ENCODE results near the gene KIAA1328.
"Not testable (repeated sequence)": the region's sequence is repeated elsewhere in the genome, so short reads cannot be mapped to it uniquely, and the experiment has no call there.

KIAA1328 gene

DNA sequence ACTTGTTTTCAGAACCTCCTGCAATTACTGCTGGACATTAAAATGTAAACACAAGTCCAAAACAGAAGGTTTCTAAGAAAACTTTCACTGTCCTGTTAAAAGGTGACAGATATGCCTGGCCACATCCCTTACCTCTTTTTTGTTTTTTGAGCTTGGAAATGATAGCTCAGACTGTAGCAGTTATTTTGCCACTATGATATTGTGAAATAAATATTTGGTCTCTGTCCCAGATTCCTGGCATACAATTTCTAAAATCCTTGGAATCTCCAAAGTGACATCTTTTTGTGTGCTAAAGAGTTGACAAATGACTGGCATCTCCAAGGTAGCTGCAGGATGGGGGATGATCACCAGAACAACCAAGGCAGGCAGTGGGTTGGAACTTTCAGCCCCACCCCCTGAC lies 17.0 kb upstream of the KIAA1328 start:
- Histone ChIP-seq H3K36me3 (ENCODE audit: insufficient read depth, low read depth, low read length) (peaks cover 74% of the 10 kb centered on the region), H3K27ac (ENCODE audit: low read length) (no peak overlapping the region), H3K9me3 (ENCODE audit: insufficient read depth, low read depth, low read length) (no peaks in the 10 kb centered on the region), H3K27me3 (ENCODE audit: insufficient read depth, low read length) (no peaks in the 10 kb centered on the region), H3K4me3 (ENCODE audit: low read length) (no peak overlapping the region), H3K9ac (ENCODE audit: low read depth, low read length) (no peak overlapping the region), H3K4me1 (ENCODE audit: insufficient read depth, low read length) (no peaks in the 10 kb centered on the region)

DNA sequence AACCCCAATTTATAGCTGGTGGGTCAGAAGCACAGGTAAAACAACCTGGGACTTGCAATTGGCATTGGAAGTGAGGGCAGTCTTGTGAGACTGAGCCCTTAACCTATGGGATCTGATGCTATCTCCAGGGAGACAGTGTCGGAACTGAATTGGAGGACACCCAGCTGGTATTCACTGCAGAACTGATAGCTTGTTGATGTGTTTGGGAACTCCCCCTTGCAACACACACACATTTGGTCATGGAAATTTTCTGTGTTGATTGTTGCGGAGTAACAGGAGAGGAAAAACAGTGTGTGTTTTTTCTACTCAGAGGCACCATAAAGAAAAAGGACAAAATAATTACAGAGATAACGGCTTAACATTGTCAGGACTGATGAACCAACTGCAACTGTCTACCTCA lies 16.2 kb upstream of the KIAA1328 start:
- Histone ChIP-seq H3K4me1 (ENCODE audit: insufficient read depth, low read length) (no peaks in the 10 kb centered on the region), H3K9ac (ENCODE audit: low read depth, low read length) (no peak overlapping the region), H3K4me3 (ENCODE audit: low read length) (no peak overlapping the region), H3K9me3 (ENCODE audit: insufficient read depth, low read depth, low read length) (no peaks in the 10 kb centered on the region), H3K27ac (ENCODE audit: low read length) (no peak overlapping the region), H3K36me3 (ENCODE audit: insufficient read depth, low read depth, low read length) (peaks cover 74% of the 10 kb centered on the region), H3K27me3 (ENCODE audit: insufficient read depth, low read length) (no peaks in the 10 kb centered on the region)

DNA sequence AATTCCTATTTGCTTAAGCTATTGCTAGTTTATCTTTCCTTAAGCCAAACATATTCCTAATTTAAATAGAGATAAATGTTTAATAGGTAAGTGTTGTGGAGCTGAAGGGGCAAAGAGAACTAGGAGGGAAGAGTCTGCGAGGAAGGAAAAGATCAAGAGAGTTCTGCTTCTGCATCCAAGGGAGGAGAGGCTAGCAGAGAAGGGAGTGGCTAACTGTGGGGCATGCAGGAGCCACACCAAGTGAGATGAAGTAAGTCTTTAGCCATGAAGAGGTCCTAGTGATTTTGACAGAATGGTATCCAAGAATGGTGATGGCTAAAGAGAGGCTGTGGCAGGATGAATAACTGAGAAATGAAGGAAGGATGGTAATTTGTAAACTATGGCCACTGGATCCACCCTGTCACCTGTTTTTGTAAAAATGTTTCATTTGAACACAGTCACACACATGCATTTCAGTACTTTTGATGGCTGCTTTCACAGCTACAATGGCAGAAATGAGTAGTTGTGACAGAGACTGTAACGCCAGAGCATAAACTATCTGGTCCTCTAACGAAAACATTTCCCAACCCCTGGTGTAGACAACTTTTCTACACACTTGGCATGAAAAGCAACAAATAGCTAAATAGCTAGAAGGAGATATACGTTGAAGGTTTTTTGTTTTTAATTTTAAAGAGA lies 15.7 kb upstream of the KIAA1328 start:
- Histone ChIP-seq H3K4me3 (ENCODE audit: low read length) (no peak overlapping the region), H3K27ac (ENCODE audit: low read length) (no peak overlapping the region), H3K9ac (ENCODE audit: low read depth, low read length) (no peak overlapping the region), H3K4me1 (ENCODE audit: insufficient read depth, low read length) (no peaks in the 10 kb centered on the region), H3K27me3 (ENCODE audit: insufficient read depth, low read length) (no peaks in the 10 kb centered on the region), H3K9me3 (ENCODE audit: insufficient read depth, low read depth, low read length) (no peaks in the 10 kb centered on the region), H3K36me3 (ENCODE audit: insufficient read depth, low read depth, low read length) (peaks cover 75% of the 10 kb centered on the region)

GRCh38 chr18:36813824-36814223 lies 15.1 kb upstream of the KIAA1328 start:
- H3K27ac ChIP-seq (ENCODE audit: low read length): no peak overlapping the region
- no peaks in the 10 kb centered on the region for H3K4me1 ChIP-seq (ENCODE audit: insufficient read depth, low read length)
- no peak overlapping the region for H3K9ac ChIP-seq (ENCODE audit: low read depth, low read length)
- peaks cover 78% of the 10 kb centered on the region for H3K36me3 ChIP-seq (ENCODE audit: insufficient read depth, low read depth, low read length)
- no peaks in the 10 kb centered on the region for H3K27me3 ChIP-seq (ENCODE audit: insufficient read depth, low read length)
- H3K9me3 ChIP-seq (ENCODE audit: insufficient read depth, low read depth, low read length): no peaks in the 10 kb centered on the region
- H3K4me3 ChIP-seq (ENCODE audit: low read length): no peak overlapping the region

DNA sequence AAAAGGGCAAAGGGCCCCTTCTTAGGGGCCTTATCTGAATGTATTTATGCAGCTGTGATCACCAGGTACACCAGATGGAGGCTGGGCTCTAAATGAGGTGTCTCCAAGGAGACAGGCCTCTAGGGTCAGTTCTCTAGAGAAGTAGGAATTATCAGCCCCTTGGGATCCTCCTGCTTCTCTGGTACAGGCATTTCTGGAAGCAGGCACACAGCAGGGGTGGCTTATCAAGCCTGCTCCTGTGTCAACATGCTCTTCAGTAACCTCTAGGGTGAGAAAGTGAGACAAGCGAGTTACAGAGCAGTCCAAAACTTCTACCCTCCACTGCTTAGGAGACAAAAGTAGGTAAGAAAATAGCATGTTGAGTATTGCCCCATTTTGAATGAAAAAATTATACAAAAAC lies 13.9 kb upstream of the KIAA1328 start:
- Histone ChIP-seq H3K27ac (ENCODE audit: low read length) (no peak overlapping the region), H3K9ac (ENCODE audit: low read depth, low read length) (no peak overlapping the region), H3K36me3 (ENCODE audit: insufficient read depth, low read depth, low read length) (peaks cover 80% of the 10 kb centered on the region), H3K4me1 (ENCODE audit: insufficient read depth, low read length) (no peaks in the 10 kb centered on the region), H3K27me3 (ENCODE audit: insufficient read depth, low read length) (no peaks in the 10 kb centered on the region), H3K9me3 (ENCODE audit: insufficient read depth, low read depth, low read length) (no peaks in the 10 kb centered on the region), H3K4me3 (ENCODE audit: low read length) (no peak overlapping the region)

DNA sequence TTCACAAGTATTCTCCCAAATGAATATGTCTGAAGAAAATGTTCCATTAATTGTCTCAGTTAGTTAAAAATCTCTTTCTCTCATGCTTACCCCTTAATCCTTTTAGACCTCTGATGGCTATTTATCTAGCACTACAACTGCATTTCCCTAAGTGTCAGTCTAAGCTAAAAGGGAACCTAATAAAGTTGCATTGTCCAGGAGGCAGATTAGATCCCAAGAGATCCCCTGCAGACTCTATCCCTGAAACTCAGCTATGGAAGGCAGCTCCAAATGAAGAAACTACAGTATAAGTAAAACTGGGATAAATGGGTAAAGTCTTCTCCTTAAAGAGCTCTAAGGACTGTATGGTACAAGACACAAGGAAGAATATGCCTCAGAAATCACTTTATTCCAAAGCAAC lies 12.8 kb upstream of the KIAA1328 start:
- H3K27ac ChIP-seq (ENCODE audit: low read length): not testable (repeated sequence)
- peaks cover 80% of the 10 kb centered on the region for H3K36me3 ChIP-seq (ENCODE audit: insufficient read depth, low read depth, low read length)

DNA sequence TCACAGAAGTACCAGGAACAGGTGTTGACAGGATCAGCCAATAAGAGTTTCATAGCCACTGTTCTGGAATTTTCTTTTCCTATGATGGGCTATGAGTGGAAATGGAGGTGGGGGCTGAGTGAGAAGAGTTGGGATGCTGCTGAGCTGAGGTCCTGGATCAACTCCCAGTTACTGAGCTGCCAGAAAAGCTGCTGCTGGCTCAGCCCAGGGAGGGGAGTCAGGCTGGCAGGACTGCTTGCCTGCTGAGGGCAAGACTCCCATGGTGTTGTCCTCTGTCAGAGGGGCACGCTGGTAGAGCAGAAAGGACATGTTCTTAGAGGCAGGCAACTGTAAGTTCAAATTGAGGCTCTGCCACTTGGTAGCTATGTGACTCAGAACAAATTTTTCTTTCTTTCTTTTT lies 11.9 kb upstream of the KIAA1328 start:
- Histone ChIP-seq H3K27ac (ENCODE audit: low read length) (no peak overlapping the region), H3K27me3 (ENCODE audit: insufficient read depth, low read length) (no peaks in the 10 kb centered on the region), H3K36me3 (ENCODE audit: insufficient read depth, low read depth, low read length) (peaks cover 73% of the 10 kb centered on the region), H3K9me3 (ENCODE audit: insufficient read depth, low read depth, low read length) (no peaks in the 10 kb centered on the region), H3K9ac (ENCODE audit: low read depth, low read length) (no peak overlapping the region), H3K4me1 (ENCODE audit: insufficient read depth, low read length) (no peaks in the 10 kb centered on the region), H3K4me3 (ENCODE audit: low read length) (no peak overlapping the region)

More for the DNA sequence above, 12.8 kb upstream of the KIAA1328 start:
- H3K27me3 ChIP-seq (ENCODE audit: insufficient read depth, low read length); H3K4me1 ChIP-seq (ENCODE audit: insufficient read depth, low read length); H3K9ac ChIP-seq (ENCODE audit: low read depth, low read length); H3K9me3 ChIP-seq (ENCODE audit: insufficient read depth, low read depth, low read length); H3K4me3 ChIP-seq (ENCODE audit: low read length): not testable (repeated sequence)

GRCh38 chr18:36818652-36819051 lies 10.3 kb upstream of the KIAA1328 start:
- H3K9me3 ChIP-seq (ENCODE audit: insufficient read depth, low read depth, low read length): no peaks in the 10 kb centered on the region
- no peaks in the 10 kb centered on the region for H3K27me3 ChIP-seq (ENCODE audit: insufficient read depth, low read length)
- H3K4me3 ChIP-seq (ENCODE audit: low read length): no peak overlapping the region
- no peak overlapping the region for H3K9ac ChIP-seq (ENCODE audit: low read depth, low read length)
- no peaks in the 10 kb centered on the region for H3K4me1 ChIP-seq (ENCODE audit: insufficient read depth, low read length)
- peaks cover 63% of the 10 kb centered on the region for H3K36me3 ChIP-seq (ENCODE audit: insufficient read depth, low read depth, low read length)
- no peak overlapping the region for H3K27ac ChIP-seq (ENCODE audit: low read length)

DNA sequence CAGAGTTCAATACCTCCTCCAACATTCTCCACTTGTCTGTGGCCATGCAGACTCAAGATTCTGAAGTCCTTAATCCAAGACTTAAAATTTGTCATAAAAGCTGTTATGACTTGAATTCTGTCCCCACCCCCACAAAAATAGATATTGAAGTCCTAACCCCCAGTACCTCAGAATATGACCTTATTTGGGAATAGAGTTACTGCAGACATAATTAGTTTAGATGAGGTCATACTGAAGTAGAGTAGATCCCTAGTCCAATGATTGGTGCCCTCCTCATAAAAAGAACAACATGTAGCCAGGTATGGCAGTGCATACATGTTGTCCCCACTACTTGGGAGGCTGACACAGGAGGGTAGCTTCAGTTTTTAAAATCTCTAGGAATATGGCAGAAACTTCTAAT lies 9.3 kb upstream of the KIAA1328 start:
- peaks cover 59% of the 10 kb centered on the region for H3K36me3 ChIP-seq (ENCODE audit: insufficient read depth, low read depth, low read length)
- no peak overlapping the region for H3K9ac ChIP-seq (ENCODE audit: low read depth, low read length)
- no peaks in the 10 kb centered on the region for H3K27me3 ChIP-seq (ENCODE audit: insufficient read depth, low read length)
- H3K4me1 ChIP-seq (ENCODE audit: insufficient read depth, low read length): no peaks in the 10 kb centered on the region
- H3K4me3 ChIP-seq (ENCODE audit: low read length): no peak overlapping the region
- no peaks in the 10 kb centered on the region for H3K9me3 ChIP-seq (ENCODE audit: insufficient read depth, low read depth, low read length)
- no peak overlapping the region for H3K27ac ChIP-seq (ENCODE audit: low read length)

- no peak overlapping the region for H3K9ac ChIP-seq (ENCODE audit: low read depth, low read length)
- no peaks in the 10 kb centered on the region for H3K9me3 ChIP-seq (ENCODE audit: insufficient read depth, low read depth, low read length)
- H3K36me3 ChIP-seq (ENCODE audit: insufficient read depth, low read depth, low read length): peaks cover 46% of the 10 kb centered on the region
- H3K4me3 ChIP-seq (ENCODE audit: low read length): no peak overlapping the region
- H3K27me3 ChIP-seq (ENCODE audit: insufficient read depth, low read length): no peaks in the 10 kb centered on the region
- H3K27ac ChIP-seq (ENCODE audit: low read length): no peak overlapping the region
- no peaks in the 10 kb centered on the region for H3K4me1 ChIP-seq (ENCODE audit: insufficient read depth, low read length)
Measured at GRCh38 chr18:36821681-36822080, 7.2 kb upstream of the KIAA1328 start.

- H3K9ac ChIP-seq (ENCODE audit: low read depth, low read length): no peak overlapping the region
- no peak overlapping the region for H3K27ac ChIP-seq (ENCODE audit: low read length)
- peaks cover 18% of the 10 kb centered on the region for H3K36me3 ChIP-seq (ENCODE audit: insufficient read depth, low read depth, low read length)
- no peaks in the 10 kb centered on the region; the same call in 1 of the 2 replicates for H3K27me3 ChIP-seq (ENCODE audit: insufficient read depth, low read length)
- H3K9me3 ChIP-seq (ENCODE audit: insufficient read depth, low read depth, low read length): no peaks in the 10 kb centered on the region
- H3K4me3 ChIP-seq (ENCODE audit: low read length): no peak overlapping the region
- peaks cover 10% of the 10 kb centered on the region for H3K4me1 ChIP-seq (ENCODE audit: insufficient read depth, low read length)
Measured at GRCh38 chr18:36825526-36825925, 3.4 kb upstream of the KIAA1328 start.

DNA sequence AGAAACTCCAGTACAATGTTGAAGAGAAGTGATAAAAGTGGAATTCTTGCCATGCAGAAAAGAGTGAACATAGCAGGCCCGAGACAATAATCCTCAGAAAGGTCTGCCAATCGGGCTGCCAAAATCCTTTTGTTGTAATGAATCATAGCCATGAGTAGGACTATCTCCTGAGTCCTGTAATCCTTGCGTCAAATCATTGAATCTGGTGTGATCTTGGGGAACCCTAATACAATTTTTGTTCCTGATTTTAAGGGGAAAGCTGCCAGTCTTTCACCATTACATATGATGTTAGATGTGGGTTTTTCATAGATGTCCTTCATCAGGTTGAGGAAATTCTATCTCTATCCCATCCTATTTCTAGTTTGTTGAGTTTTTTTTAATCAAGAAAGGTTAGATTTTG lies 2.4 kb upstream of the KIAA1328 start:
- H3K4me1 ChIP-seq (ENCODE audit: insufficient read depth, low read length): peaks cover 10% of the 10 kb centered on the region
- peaks cover 18% of the 10 kb centered on the region for H3K36me3 ChIP-seq (ENCODE audit: insufficient read depth, low read depth, low read length)
- H3K9me3 ChIP-seq (ENCODE audit: insufficient read depth, low read depth, low read length): no peaks in the 10 kb centered on the region
- H3K4me3 ChIP-seq (ENCODE audit: low read length): no peak overlapping the region
- no peak overlapping the region for H3K9ac ChIP-seq (ENCODE audit: low read depth, low read length)
- no peak overlapping the region for H3K27ac ChIP-seq (ENCODE audit: low read length)
- H3K27me3 ChIP-seq (ENCODE audit: insufficient read depth, low read length): no peaks in the 10 kb centered on the region; the same call in 1 of the 2 replicates
